H1 (cell line): Measurements from ENCODE around the gene SMTNL1. TPM values are rescaled to one million over a fixed set of nuclear protein-coding genes. Genes with fewer than 3 reads are reported as not detected.

ENCODE experiments used
- CTCF ChIA-PET: fragments of 300-600 bp; sonication (Branson Sonifier 250); formaldehyde crosslinking; loops from one replicate; lab custom pipeline; 2021; ENCODE audit not compliant: partially characterized antibody; lab: Charles Lee
- POLR2A ChIA-PET: fragments of 300-600 bp; sonication (Branson Sonifier 250); formaldehyde crosslinking; loops from one replicate; lab custom pipeline; 2021; ENCODE audit warnings: inconsistent platforms; ENCODE audit not compliant: partially characterized antibody; lab: Charles Lee
- DNase-seq, 2 experiments: peaks; one replicate each; pipeline versions ENCODE4 v3.0.0 to v3.0.0-alpha.2; 2010 to 2022; ENCODE audit warnings: low spot score in 2 of 2, low read depth in 1 of 2, mixed read lengths in 1 of 2
- FAIRE-seq: peaks from 2 replicates; lab custom pipeline; 2011; peaks lifted over from hg19 to GRCh38; lab: Jason Lieb, UNC
- H2AFZ ChIP-seq: 2 replicates; pipeline ENCODE4 v1.8.1; 2012; ENCODE audit warnings: low read length, inconsistent platforms
- H2AK5ac ChIP-seq: 2 replicates; pipeline ENCODE4 v1.6.1; 2013; ENCODE audit warnings: low read depth, low read length
- H2BK120ac ChIP-seq: replicated peaks from 2 replicates; pipeline ENCODE3; 2013; ENCODE audit warnings: low read depth, low read length, inconsistent platforms
- H2BK12ac ChIP-seq: 2 replicates; pipeline ENCODE4 v1.6.1; 2013; ENCODE audit warnings: low read depth, low read length
- H2BK15ac ChIP-seq: 2 replicates; pipeline ENCODE4 v1.6.1; 2013; ENCODE audit warnings: low read length
- H2BK20ac ChIP-seq: 2 replicates; pipeline ENCODE4 v1.6.1; 2013; ENCODE audit warnings: low read length
- H2BK5ac ChIP-seq: 2 replicates; pipeline ENCODE4 v1.6.1; 2013; ENCODE audit warnings: low read depth, low read length
- H3K14ac ChIP-seq: 2 replicates; pipeline ENCODE4 v1.6.1; 2013; ENCODE audit warnings: inconsistent platforms; ENCODE audit not compliant: insufficient read length
- H3K18ac ChIP-seq: 2 replicates; pipeline ENCODE4 v1.6.1; 2013; ENCODE audit warnings: low read length; ENCODE audit errors: extremely low read depth
- H3K23ac ChIP-seq: 2 replicates; pipeline ENCODE4 v1.6.1; 2013; ENCODE audit warnings: inconsistent platforms; ENCODE audit not compliant: insufficient read length
- H3K23me2 ChIP-seq: 2 replicates; pipeline ENCODE4 v1.6.1; 2013; ENCODE audit warnings: low read depth, low read length
- H3K27ac ChIP-seq: 2 replicates; pipeline ENCODE4 v1.6.1; 2011; ENCODE audit warnings: low read depth, low read length, inconsistent platforms
- H3K27me3 ChIP-seq, 4 experiments: replicated peaks in 1 of 4; 1 replicate in 1 of 4; 2 replicates in 3 of 4; pipeline versions ENCODE4 v1.6.1 to v1.8.1; 2011 to 2013; ENCODE audit warnings: low read length in 3 of 4, mild to moderate bottlenecking in 3 of 4, inconsistent platforms in 2 of 4, mixed read lengths in 2 of 4, moderate library complexity in 1 of 4; ENCODE audit not compliant: control insufficient read depth in 3 of 4, insufficient read depth in 3 of 4; ENCODE audit errors: extremely low read depth in 1 of 4
- H3K36me3 ChIP-seq, 4 experiments: 2 replicates each; pipeline versions ENCODE4 v1.6.1 to v1.8.1; 2011 to 2013; ENCODE audit warnings: mild to moderate bottlenecking in 4 of 4, low read length in 3 of 4, moderate library complexity in 2 of 4, control low read depth in 1 of 4, inconsistent platforms in 1 of 4; ENCODE audit not compliant: insufficient read depth in 4 of 4, control insufficient read depth in 2 of 4
- H3K4ac ChIP-seq: replicated peaks from 2 replicates; pipeline ENCODE3; 2013; ENCODE audit warnings: low read length, low read depth, mixed read lengths, inconsistent platforms; ENCODE audit not compliant: insufficient read length
- H3K4me1 ChIP-seq, 4 experiments: replicated peaks in 1 of 4; 1 replicate in 1 of 4; 2 replicates in 3 of 4; pipeline versions ENCODE4 v1.6.1 to v1.8.1; 2011 to 2013; ENCODE audit warnings: low read length in 3 of 4, inconsistent platforms in 2 of 4, mixed read lengths in 1 of 4; ENCODE audit not compliant: insufficient read depth in 4 of 4, control insufficient read depth in 3 of 4
- H3K4me2 ChIP-seq, 2 experiments: 2 replicates each; pipeline versions ENCODE4 v1.6.1 to v1.8.1; 2011 to 2013; ENCODE audit warnings: low read depth in 2 of 2, low read length in 2 of 2, control low read depth in 1 of 2, inconsistent platforms in 1 of 2, mild to moderate bottlenecking in 1 of 2; ENCODE audit not compliant: insufficient read depth in 1 of 2
- H3K4me3 ChIP-seq, 4 experiments: fragments of 200-600, 300-600 bp in 1 of 4; sonication (generic), shearing (Covaris generic), sonication (Bioruptor Twin) in 1 of 4; 2 replicates each; pipeline versions ENCODE4 v1.5.1 to v1.8.1; 2011 to 2016; ENCODE audit warnings: low read length in 4 of 4, low read depth in 3 of 4, control low read depth in 2 of 4, inconsistent platforms in 2 of 4, mild to moderate bottlenecking in 2 of 4, mixed read lengths in 1 of 4, moderate library complexity in 1 of 4; ENCODE audit not compliant: insufficient read depth in 2 of 4; ENCODE audit errors: extremely low read depth in 1 of 4
- H3K56ac ChIP-seq: replicated peaks from 2 replicates; pipeline ENCODE3; 2013; ENCODE audit warnings: low read depth, mild to moderate bottlenecking, mixed read lengths, low read length, inconsistent platforms; ENCODE audit not compliant: insufficient read length
- H3K79me1 ChIP-seq: 2 replicates; pipeline ENCODE4 v1.6.1; 2013; ENCODE audit warnings: low read depth, low read length, control low read depth
- H3K79me2 ChIP-seq, 2 experiments: 2 replicates each; pipeline versions ENCODE4 v1.6.1 to v1.8.1; 2012 to 2013; ENCODE audit warnings: low read length in 2 of 2, mild to moderate bottlenecking in 2 of 2, inconsistent platforms in 1 of 2; ENCODE audit not compliant: insufficient read depth in 2 of 2, control insufficient read depth in 1 of 2
- H3K9ac ChIP-seq, 4 experiments: replicated peaks in 1 of 4; 1 replicate in 1 of 4; 2 replicates in 3 of 4; pipeline versions ENCODE4 v1.6.1 to v1.8.1; 2011 to 2013; ENCODE audit warnings: low read depth in 3 of 4, low read length in 3 of 4, control low read depth in 2 of 4, mild to moderate bottlenecking in 2 of 4, moderate library complexity in 2 of 4, inconsistent platforms in 1 of 4; ENCODE audit errors: extremely low read depth in 1 of 4
- H3K9me3 ChIP-seq, 2 experiments: 2 replicates each; pipeline versions ENCODE4 v1.6.1 to v1.8.1; 2012 to 2013; ENCODE audit warnings: mild to moderate bottlenecking in 2 of 2, moderate library complexity in 2 of 2, control low read depth in 1 of 2, inconsistent platforms in 1 of 2, low read depth in 1 of 2, low read length in 1 of 2, mixed read lengths in 1 of 2; ENCODE audit not compliant: insufficient read depth in 2 of 2
- H4K20me1 ChIP-seq, 2 experiments: replicated peaks in 1 of 2; 2 replicates each; pipeline versions ENCODE3 to v1.8.1; 2011 to 2013; ENCODE audit warnings: inconsistent platforms in 2 of 2, low read length in 2 of 2, mild to moderate bottlenecking in 1 of 2; ENCODE audit not compliant: insufficient read depth in 2 of 2, control insufficient read depth in 1 of 2
- H4K5ac ChIP-seq: 2 replicates; pipeline ENCODE4 v1.6.1; 2013; ENCODE audit warnings: low read length, low read depth, mixed read lengths, inconsistent platforms; ENCODE audit not compliant: insufficient read length
- H4K8ac ChIP-seq: 2 replicates; pipeline ENCODE4 v1.8.0; 2013; ENCODE audit warnings: mild to moderate bottlenecking, moderate library complexity, low read length, inconsistent platforms; ENCODE audit not compliant: insufficient read depth; ENCODE audit errors: extremely low read depth
- H4K91ac ChIP-seq: replicated peaks from 2 replicates; pipeline ENCODE3; 2013; ENCODE audit warnings: low read length, mixed read lengths, inconsistent platforms; ENCODE audit not compliant: insufficient read length
- BACH1 ChIP-seq: IDR thresholded peaks from 2 replicates; pipeline ENCODE4 v1.6.1; 2012; ENCODE audit warnings: low read length, improper control_type of control experiment
- BRCA1 ChIP-seq: IDR thresholded peaks from 2 replicates; pipeline ENCODE4 v1.6.1; 2012; ENCODE audit warnings: low read depth, low read length, improper control_type of control experiment
- CBX8 ChIP-seq: fragments of 300-800, 300-1000 bp; sonication (generic); IDR thresholded peaks from 2 replicates; pipeline ENCODE4 v1.7.1; 2016; ENCODE audit warnings: low read depth, low read length, borderline replicate concordance
- CHD1 ChIP-seq: IDR thresholded peaks from 2 replicates; pipeline ENCODE4 v1.6.1; 2012; ENCODE audit warnings: low read depth, low read length, improper control_type of control experiment
- EP300 ChIP-seq, 2 experiments: IDR thresholded peaks; 1 replicate in 1 of 2; 2 replicates in 1 of 2; pipeline ENCODE4 v1.6.1; 2011 to 2012; ENCODE audit warnings: low read depth in 2 of 2, low read length in 2 of 2, mild to moderate bottlenecking in 2 of 2, borderline replicate concordance in 1 of 2, inconsistent platforms in 1 of 2, moderate library complexity in 1 of 2
- GABPA ChIP-seq: IDR thresholded peaks from 2 replicates; pipeline ENCODE4 v1.6.1; 2011; ENCODE audit warnings: mild to moderate bottlenecking, low read length, moderate library complexity, borderline replicate concordance; ENCODE audit not compliant: insufficient read depth
- GTF2F1 ChIP-seq: IDR thresholded peaks from 2 replicates; pipeline ENCODE4 v1.6.1; 2012; ENCODE audit warnings: low read depth, low read length, improper control_type of control experiment, borderline replicate concordance
- JUN ChIP-seq: IDR thresholded peaks from 2 replicates; pipeline ENCODE4 v1.6.1; 2011; ENCODE audit warnings: low read depth, mild to moderate bottlenecking, improper control_type of control experiment, low read length
- NRF1 ChIP-seq: IDR thresholded peaks from 2 replicates; pipeline ENCODE4 v1.6.1; 2011; ENCODE audit warnings: mild to moderate bottlenecking, low read depth, low read length, improper control_type of control experiment
- RBBP5 ChIP-seq: IDR thresholded peaks from 2 replicates; pipeline ENCODE4 v1.7.1; 2012; ENCODE audit warnings: low read depth, mild to moderate bottlenecking, inconsistent platforms, low read length, moderate library complexity, borderline replicate concordance
- RFX5 ChIP-seq: IDR thresholded peaks from 2 replicates; pipeline ENCODE4 v1.6.1; 2011; ENCODE audit warnings: low read depth, low read length, improper control_type of control experiment, borderline replicate concordance
- SP2 ChIP-seq: IDR thresholded peaks from 2 replicates; pipeline ENCODE4 v1.6.1; 2012; ENCODE audit warnings: mild to moderate bottlenecking, low read length, inconsistent platforms
- SP4 ChIP-seq: IDR thresholded peaks from 2 replicates; pipeline ENCODE4 v1.6.1; 2012; ENCODE audit warnings: low read length, inconsistent platforms
- TBP ChIP-seq: IDR thresholded peaks from 2 replicates; pipeline ENCODE4 v1.6.1; 2011; ENCODE audit warnings: low read depth, low read length, improper control_type of control experiment
- ZNF274 ChIP-seq: IDR thresholded peaks from 2 replicates; pipeline ENCODE4 v1.7.0; 2012; ENCODE audit warnings: low read length, borderline replicate concordance; ENCODE audit errors: extremely low read depth
- WGBS, 2 experiments: shearing (Covaris generic) in 1 of 2; methylation state at CpG; one replicate each; pipeline versions ENCODE4 v1.1.6 to v1.1.7; 2013 to 2015; ENCODE audit warnings: low lambda C conversion rate in 2 of 2, mixed read lengths in 2 of 2, inconsistent platforms in 1 of 2, low coverage in 1 of 2, missing lambda C conversion rate in 1 of 2; ENCODE audit not compliant: insufficient replicate concordance in 2 of 2, insufficient coverage in 1 of 2, insufficient read length in 1 of 2; ENCODE audit errors: extremely low coverage in 1 of 2, missing lambda C conversion rate in 1 of 2; 5-methylcytosine and 5-hydroxymethylcytosine counted together
- polyA plus RNA-seq, 7 experiments: library from polyadenylated mRNA; depleted of rRNA in 3 of 7; stranded (reverse) in 5 of 7; unstranded in 2 of 7; fragments of >200 nt in 5 of 7; fragments of 200-250 nt in 2 of 7; gene quantifications; 1 replicate in 5 of 7; 2 replicates in 1 of 7; 4 replicates in 1 of 7; pipeline versions ENCODE4 v1.2.1 to v1.2.3, GENCODE V29; 2011 to 2013; ENCODE audit warnings: missing spikeins in 2 of 7, mixed read lengths in 2 of 7
- total RNA-seq: library from RNA; stranded (reverse); fragmentation: NEBNext Ultra II Directional; extraction: Animal tissue kit (Norgen Biotek cat#: 25700); gene quantifications from 2 replicates; pipeline ENCODE4 v1.2.1, GENCODE V29; 2021

SMTNL1 gene
- total and polyA plus RNA-seq, 2 of the 8 experiments (the other 6 are each of a cell fraction or from before 2014, with no cell fraction given): 0.18 TPM; not detected in 1

GRCh38 chr11:57506522-57506921 lies 30.9 kb upstream of the SMTNL1 start:
- Histone ChIP-seq H2AK5ac (no peak overlapping the region), H3K27me3 (no peaks in the 10 kb centered on the region), H4K8ac (no peak overlapping the region), H3K4me1 (peaks cover 0 to 2% (median 0%) of the 10 kb centered on the region in 4 experiments; a peak in 2 of 7 replicates), H3K14ac (no peak overlapping the region), H4K20me1 (no peaks in the 10 kb centered on the region), H4K5ac (no peak overlapping the region), H3K23ac (no peak overlapping the region), H3K79me1 (peaks cover 2% of the 10 kb centered on the region; the same call in 1 of the 2 replicates), H3K56ac (no peak overlapping the region), H2BK15ac (no peak overlapping the region), H3K9me3 (no peaks in the 10 kb centered on the region), H3K23me2 (no peaks in the 10 kb centered on the region), H3K4ac (no peak overlapping the region), H4K91ac (no peak overlapping the region), H3K18ac (no peak overlapping the region), H3K79me2 (peaks cover 0 to 15% of the 10 kb centered on the region in 2 experiments; a peak in 2 of 4 replicates), H2BK5ac (no peak overlapping the region), H3K4me2 (no peak overlapping the region), H2BK12ac (no peak overlapping the region), H2AFZ (no peak overlapping the region), H3K27ac (no peak overlapping the region), H2BK20ac (no peak overlapping the region), H3K36me3 (no peaks in the 10 kb centered on the region), H2BK120ac (no peak overlapping the region), H3K9ac (no peak overlapping the region), H3K4me3 (no peak overlapping the region)
- WGBS, 2 experiments: 100% methylated on average over 1 of the region's 1 CpG; no CpG with 5 or more reads in 1 of the 2 experiments
- POLR2A ChIA-PET: interaction anchor here (1.2 to 3.0 kb wide), 4 partner anchors 9 to 181 kb away, joined by 3 to 26 read pairs (median 6); partner anchors contain the start of genes SLC43A1 and TNKS1BP1
- CTCF ChIA-PET: interaction anchor here (1.4 to 33.7 kb wide), 5 partner anchors 14 to 154 kb away, joined by 3 to 1146 read pairs (median 11); partner anchors contain the start of genes SLC43A1, SMTNL1 and TIMM10
- DNase-seq (no peak), FAIRE-seq (no peak)
- TF ChIP-seq ZNF274: no peak
- no peak for TF ChIP-seq RFX5
- TF ChIP-seq NRF1: no peak
- no peak for TF ChIP-seq CHD1
- no peak for TF ChIP-seq GABPA
- TF ChIP-seq CBX8: no peak
- TF ChIP-seq EP300 (IDR thresholded peaks at IDR 0.05; ENCODE audit: borderline replicate concordance in 1 of 2, low read depth in 2 of 2, low read length in 2 of 2): no peak
- TF ChIP-seq SP2: no peak
- TF ChIP-seq BRCA1: no peak
- TF ChIP-seq RBBP5: no peak
- TF ChIP-seq JUN: no peak
- TF ChIP-seq GTF2F1: no peak
- TF ChIP-seq TBP: no peak
- no peak for TF ChIP-seq BACH1
- no peak for TF ChIP-seq SP4
